Suprapubic skin (tissue), 4 donors: ENCODE measurements around the gene BPI.
"Not testable (repeated sequence)": the region's sequence is repeated elsewhere in the genome, so short reads cannot be mapped to it uniquely, and the experiment has no call there.

Experiments
- EP300 ChIP-seq: sonication (generic); formaldehyde crosslinking; IDR thresholded peaks from one replicate; pipeline ENCODE4 v1.6.1; 2017; ENCODE audit warnings: antibody characterized with exemption
- POLR2A ChIP-seq, 2 donors: fragments of 450-650 bp; IDR thresholded peaks; one replicate each; pipeline ENCODE4 v1.6.1; 2017; ENCODE audit warnings: antibody characterized with exemption in 2 of 2, mild to moderate bottlenecking in 2 of 2, moderate library complexity in 2 of 2
- POLR2AphosphoS5 ChIP-seq, 3 donors: sonication (generic); formaldehyde crosslinking; IDR thresholded peaks; one replicate each; pipeline ENCODE4 v1.6.1; 2017; ENCODE audit warnings: antibody characterized with exemption in 3 of 3
- TF ChIP-seq, protein P1 (sequence below), 2 donors: fragments of 200-600 bp in 1 of 2; fragments of 450-650 bp in 1 of 2; sonication (generic) in 1 of 2; IDR thresholded peaks; one replicate each; pipeline ENCODE4 v1.5.1; 2016 to 2019; ENCODE audit warnings: antibody characterized with exemption in 2 of 2, mild to moderate bottlenecking in 1 of 2, moderate library complexity in 1 of 2

DNA sequence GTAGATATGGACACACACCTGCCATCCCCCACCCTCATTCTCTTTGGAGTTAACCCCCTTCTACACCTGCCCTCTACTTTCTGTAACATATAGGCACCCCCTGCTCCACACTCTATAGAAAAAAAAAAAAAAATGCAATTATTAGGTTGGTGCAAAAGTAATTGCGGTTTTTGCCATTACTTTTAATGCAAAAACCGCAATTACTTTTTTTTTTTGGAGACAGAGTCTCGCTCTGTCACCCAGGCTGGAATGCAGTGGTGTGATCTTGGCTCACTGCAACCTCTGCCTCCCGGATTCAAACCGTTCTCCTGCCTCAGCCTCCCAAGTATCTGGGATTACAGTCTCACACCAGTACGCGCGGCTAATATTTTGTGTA is 35.6 kb downstream of the BPI start:
- TF ChIP-seq, protein P1, sequence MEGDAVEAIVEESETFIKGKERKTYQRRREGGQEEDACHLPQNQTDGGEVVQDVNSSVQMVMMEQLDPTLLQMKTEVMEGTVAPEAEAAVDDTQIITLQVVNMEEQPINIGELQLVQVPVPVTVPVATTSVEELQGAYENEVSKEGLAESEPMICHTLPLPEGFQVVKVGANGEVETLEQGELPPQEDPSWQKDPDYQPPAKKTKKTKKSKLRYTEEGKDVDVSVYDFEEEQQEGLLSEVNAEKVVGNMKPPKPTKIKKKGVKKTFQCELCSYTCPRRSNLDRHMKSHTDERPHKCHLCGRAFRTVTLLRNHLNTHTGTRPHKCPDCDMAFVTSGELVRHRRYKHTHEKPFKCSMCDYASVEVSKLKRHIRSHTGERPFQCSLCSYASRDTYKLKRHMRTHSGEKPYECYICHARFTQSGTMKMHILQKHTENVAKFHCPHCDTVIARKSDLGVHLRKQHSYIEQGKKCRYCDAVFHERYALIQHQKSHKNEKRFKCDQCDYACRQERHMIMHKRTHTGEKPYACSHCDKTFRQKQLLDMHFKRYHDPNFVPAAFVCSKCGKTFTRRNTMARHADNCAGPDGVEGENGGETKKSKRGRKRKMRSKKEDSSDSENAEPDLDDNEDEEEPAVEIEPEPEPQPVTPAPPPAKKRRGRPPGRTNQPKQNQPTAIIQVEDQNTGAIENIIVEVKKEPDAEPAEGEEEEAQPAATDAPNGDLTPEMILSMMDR (IDR thresholded peaks at IDR 0.05), result not testable (repeated sequence)
- not testable (repeated sequence) for TF ChIP-seq EP300; POLR2A (IDR thresholded peaks at IDR 0.05); POLR2AphosphoS5 (IDR thresholded peaks at IDR 0.05)
